Lower leg skin (tissue), 4 donors: ENCODE data around the gene C1orf21. TPM values are rescaled to one million over a fixed set of nuclear protein-coding genes. Genes with fewer than 3 reads are reported as not detected.
"Not testable (repeated sequence)": the region's sequence is repeated elsewhere in the genome, so short reads cannot be mapped to it uniquely, and the experiment has no call there.

ENCODE experiments used
- DNase-seq, 2 donors: peaks; one replicate each; pipeline ENCODE4 v3.0.0-alpha.2; 2019; ENCODE audit warnings: low spot score in 2 of 2
- H3K4me3 ChIP-seq: fragments of 200-600 bp; sonication (generic); 2 replicates; pipeline ENCODE4 v1.5.1; 2017; ENCODE audit warnings: mild to moderate bottlenecking, low read depth; ENCODE audit not compliant: poor library complexity, severe bottlenecking
- POLR2A ChIP-seq, 2 donors: fragments of 450-650 bp; IDR thresholded peaks; one replicate each; pipeline ENCODE4 v1.6.1; 2016 to 2017; ENCODE audit warnings: antibody characterized with exemption in 2 of 2, mild to moderate bottlenecking in 1 of 2, moderate library complexity in 1 of 2
- WGBS, 2 donors: methylation state at CpG; one replicate each; pipeline ENCODE4 v1.1.5; 2018; 5-methylcytosine and 5-hydroxymethylcytosine counted together
- intact Hi-C: fragments of 100-400 bp; cut with DNase I; formaldehyde crosslinking; loops from one replicate; pipeline ENCODE4 v1.15.0; 2023; ENCODE audit warnings: low total_unique reads
- total RNA-seq, 4 donors: library from RNA; depleted of rRNA; stranded (reverse); fragments of >200 nt; gene quantifications; one replicate each; pipeline ENCODE4 v1.1.0, GENCODE V29; 2016
- TF ChIP-seq, protein P1 (sequence below), 3 donors: fragments of 450-650 bp; IDR thresholded peaks; one replicate each; pipeline ENCODE4 v1.5.1; 2016; ENCODE audit warnings: antibody characterized with exemption in 3 of 3, mild to moderate bottlenecking in 3 of 3, moderate library complexity in 2 of 3

Gene C1orf21, protein sequence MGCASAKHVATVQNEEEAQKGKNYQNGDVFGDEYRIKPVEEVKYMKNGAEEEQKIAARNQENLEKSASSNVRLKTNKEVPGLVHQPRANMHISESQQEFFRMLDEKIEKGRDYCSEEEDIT
- total RNA-seq, result 10 to 100 TPM; 37.6 to 79.4 (median 56.2) TPM

DNA sequence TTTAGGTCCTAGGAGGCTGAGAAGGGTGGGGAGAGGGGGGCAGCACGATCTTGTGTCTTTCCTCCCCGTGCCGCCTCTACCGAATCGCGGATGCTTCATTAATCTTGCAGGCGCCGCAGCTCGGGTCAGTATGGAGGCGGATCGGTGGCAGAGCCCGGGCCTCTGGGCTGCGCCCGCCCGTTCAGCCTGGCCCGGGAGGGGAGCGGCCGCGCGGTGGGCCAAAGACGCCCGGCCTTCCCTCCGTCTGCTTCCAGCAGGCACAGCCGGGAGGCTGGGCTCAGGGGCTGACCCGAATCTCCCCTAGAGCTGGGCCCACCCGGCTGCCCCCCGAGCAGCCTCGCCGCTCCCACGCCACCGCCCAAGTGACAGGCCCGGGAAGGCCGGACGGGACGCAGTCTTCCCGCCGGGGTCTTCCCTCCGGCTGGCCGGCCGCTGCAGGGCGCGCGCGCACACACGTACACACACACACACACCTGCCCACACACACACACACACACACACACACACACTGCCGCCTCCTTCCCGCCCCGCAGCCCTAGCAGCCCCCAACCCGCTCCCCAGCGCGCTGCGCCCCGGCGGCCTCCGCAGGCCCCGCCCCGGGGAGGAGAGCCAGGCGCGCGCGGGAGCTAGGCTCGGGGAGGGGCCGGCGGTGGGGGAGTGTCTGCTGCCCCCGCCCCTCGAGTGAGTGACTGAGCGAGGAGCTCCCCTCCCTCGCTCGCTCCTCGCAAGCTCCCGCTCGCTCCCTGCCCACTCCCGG, at the start of gene C1orf21:
C1orf21 (plus strand) TSS at position 718 of the 757 bp plus-strand sequence. CDS start 90,481 bp downstream, outside the sequence.
- 1% methylated on average over 27 to 34 of the region's 73 CpGs for WGBS, 2 donors
- H3K4me3 ChIP-seq, result peak within 1 kb of the TSS; percentile 80
- intact Hi-C loops, result no loop called here
- TF ChIP-seq, protein P1, sequence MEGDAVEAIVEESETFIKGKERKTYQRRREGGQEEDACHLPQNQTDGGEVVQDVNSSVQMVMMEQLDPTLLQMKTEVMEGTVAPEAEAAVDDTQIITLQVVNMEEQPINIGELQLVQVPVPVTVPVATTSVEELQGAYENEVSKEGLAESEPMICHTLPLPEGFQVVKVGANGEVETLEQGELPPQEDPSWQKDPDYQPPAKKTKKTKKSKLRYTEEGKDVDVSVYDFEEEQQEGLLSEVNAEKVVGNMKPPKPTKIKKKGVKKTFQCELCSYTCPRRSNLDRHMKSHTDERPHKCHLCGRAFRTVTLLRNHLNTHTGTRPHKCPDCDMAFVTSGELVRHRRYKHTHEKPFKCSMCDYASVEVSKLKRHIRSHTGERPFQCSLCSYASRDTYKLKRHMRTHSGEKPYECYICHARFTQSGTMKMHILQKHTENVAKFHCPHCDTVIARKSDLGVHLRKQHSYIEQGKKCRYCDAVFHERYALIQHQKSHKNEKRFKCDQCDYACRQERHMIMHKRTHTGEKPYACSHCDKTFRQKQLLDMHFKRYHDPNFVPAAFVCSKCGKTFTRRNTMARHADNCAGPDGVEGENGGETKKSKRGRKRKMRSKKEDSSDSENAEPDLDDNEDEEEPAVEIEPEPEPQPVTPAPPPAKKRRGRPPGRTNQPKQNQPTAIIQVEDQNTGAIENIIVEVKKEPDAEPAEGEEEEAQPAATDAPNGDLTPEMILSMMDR (IDR thresholded peaks at IDR 0.05), result no peak
- TF ChIP-seq POLR2A (IDR thresholded peaks at IDR 0.05), result no peak
- DNase-seq, result peak; percentile 84 to 97

DNA sequence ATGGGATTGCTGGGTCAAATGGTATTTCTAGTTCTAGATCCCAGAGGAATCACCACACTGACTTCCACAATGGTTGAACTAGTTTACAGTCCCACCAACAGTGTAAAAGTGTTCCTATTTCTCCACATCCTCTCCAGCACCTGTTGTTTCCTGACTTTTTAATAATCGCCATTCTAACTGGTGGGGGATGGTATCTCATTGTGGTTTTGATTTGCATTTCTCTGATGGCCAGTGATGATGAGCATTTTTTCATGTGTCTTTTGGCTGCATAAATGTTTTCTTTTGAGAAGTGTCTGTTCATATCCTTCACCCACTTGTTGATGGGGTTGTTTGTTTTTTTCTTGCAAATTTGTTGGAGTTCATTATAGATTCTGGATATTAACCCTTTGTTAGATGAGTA, 49.0 kb upstream of the C1orf21 start:
- H3K4me3 ChIP-seq, DNase-seq, intact Hi-C loops: not testable (repeated sequence)
- 93 to 100% methylated on average over 1 of the region's 1 CpG for WGBS, 2 donors

DNA sequence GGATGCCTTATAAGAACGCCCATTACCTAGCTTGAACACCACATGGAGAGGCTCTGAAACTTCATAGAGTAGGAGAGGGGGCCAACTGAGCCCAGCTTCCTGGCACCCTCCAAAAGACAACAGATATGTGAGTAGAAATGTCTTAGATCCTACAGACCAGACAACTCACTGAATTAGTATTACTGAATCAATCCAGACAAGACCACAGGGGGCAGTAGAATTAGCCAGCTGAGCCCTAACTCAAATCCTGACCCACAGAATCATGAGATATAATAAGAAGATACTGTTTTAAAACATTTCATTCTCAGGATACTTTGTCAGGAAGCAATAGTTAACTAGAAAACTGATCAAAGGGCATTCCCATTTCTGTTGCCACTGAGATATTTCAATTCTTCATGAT, 45.8 kb upstream of the C1orf21 start:
- TF ChIP-seq, protein P1 (IDR thresholded peaks at IDR 0.05), result no peak
- no peak for TF ChIP-seq POLR2A (IDR thresholded peaks at IDR 0.05)
- no peak overlapping the region for H3K4me3 ChIP-seq
- no peak for DNase-seq
- intact Hi-C loops, result no loop called here
- WGBS, 2 donors, result 88 to 93% methylated on average over 1 of the region's 1 CpG

DNA sequence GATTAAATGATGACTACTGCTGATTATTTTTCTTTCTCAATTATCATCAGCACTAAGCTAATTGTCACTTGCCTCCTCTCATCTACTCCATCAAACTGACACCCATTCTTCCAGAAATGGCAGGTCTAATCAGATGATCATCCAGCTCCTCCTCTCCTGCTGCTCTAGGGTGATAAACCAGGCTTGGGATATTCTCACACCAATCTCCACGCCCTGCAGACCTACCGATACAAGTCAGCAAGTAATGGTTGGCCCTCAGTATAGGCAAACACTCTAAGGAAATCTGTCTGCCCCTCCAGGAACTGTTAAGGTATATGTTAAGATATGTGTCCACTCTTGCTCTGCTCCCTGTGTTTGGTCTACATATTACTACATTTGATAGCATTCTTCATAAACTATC, 36.3 kb upstream of the C1orf21 start:
- DNase-seq, result no peak
- H3K4me3 ChIP-seq, result no peak overlapping the region
- intact Hi-C loops, result no loop called here
- WGBS, 2 donors, result 80 to 93% methylated on average over 2 of the region's 2 CpGs
- TF ChIP-seq POLR2A (IDR thresholded peaks at IDR 0.05), result no peak
- TF ChIP-seq, protein P1 (IDR thresholded peaks at IDR 0.05), result no peak

DNA sequence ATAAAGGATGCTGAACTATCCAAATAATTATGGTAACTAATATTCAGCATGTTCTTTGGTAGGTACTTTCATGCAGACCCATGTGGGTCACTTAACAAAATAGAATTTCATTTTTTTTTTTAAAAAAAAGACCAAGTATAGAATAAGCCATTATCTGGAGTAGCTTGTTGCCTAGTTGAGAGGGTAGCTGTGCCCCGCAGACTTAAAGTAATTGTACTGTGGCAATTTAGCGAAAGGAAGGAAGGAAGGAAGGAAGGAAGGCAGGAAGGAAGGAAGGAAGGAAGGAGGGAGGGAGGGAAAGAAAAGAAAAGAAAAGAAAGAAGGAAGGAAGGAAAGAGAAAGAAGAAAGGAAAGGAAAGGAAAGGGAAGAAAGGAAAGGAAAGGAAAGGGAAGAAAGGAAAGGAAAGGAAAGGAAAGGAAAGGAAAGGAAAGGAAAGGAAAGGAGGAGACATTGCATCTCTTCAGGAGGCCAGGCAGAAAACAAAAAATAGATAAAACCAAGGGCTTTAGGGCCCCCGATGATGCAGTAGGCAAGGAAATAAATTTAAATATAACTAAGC, 35.3 kb upstream of the C1orf21 start:
- no peak overlapping the region for H3K4me3 ChIP-seq
- 87 to 89% methylated on average over 3 of the region's 3 CpGs for WGBS, 2 donors
- no peak for DNase-seq
- TF ChIP-seq POLR2A (IDR thresholded peaks at IDR 0.05), result no peak
- TF ChIP-seq, protein P1 (IDR thresholded peaks at IDR 0.05), result no peak
- intact Hi-C loops, result no loop called here

DNA sequence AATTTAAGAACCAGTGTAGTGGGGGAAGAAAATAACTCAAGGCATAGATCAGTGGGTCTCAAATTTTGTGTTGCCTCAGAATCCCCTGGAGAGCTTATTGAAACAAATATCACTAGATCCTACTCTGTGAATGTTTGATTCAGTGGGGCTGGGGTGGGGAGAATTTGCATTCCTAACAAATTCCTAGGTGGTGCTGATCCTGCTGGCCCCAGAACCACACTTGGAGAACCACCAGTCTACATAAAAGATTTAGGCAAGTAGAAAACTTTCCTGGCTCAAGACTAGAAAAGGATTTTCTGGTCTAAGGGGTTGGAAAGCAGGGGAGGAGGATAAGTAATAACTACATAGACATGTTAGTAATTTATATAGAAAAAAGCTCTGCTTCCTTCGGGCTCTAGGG, 34.1 kb upstream of the C1orf21 start:
- TF ChIP-seq POLR2A (IDR thresholded peaks at IDR 0.05), result no peak
- TF ChIP-seq, protein P1 (IDR thresholded peaks at IDR 0.05), result no peak
- DNase-seq, result no peak
- H3K4me3 ChIP-seq, result no peak overlapping the region
- 59 to 71% methylated on average over 1 of the region's 1 CpG for WGBS, 2 donors
- intact Hi-C loops, result no loop called here
